ENCODE data around the gene KRTAP9-9.

The KRTAP9-9 gene

GRCh38 chr17:41251261-41251660, 3.9 kb upstream of the KRTAP9-9 start:
- H4K20me1 ChIP-seq (ENCODE audit: insufficient read depth, low read length) = no peaks in the 10 kb centered on the region
- no peak overlapping the region for H3K9ac ChIP-seq (ENCODE audit: low read depth, low read length)
- H3K36me3 ChIP-seq (ENCODE audit: insufficient read depth, low read length) = no peaks in the 10 kb centered on the region
- no peak overlapping the region for H3K4me3 ChIP-seq (ENCODE audit: low read depth in 1 of 2, low read length in 2 of 2)
- no peaks in the 10 kb centered on the region for H3K9me3 ChIP-seq (ENCODE audit: insufficient read depth, low read length, severe bottlenecking)
- no peaks in the 10 kb centered on the region for H3K79me2 ChIP-seq (ENCODE audit: insufficient read depth, low read length)
- no peak for TF ChIP-seq EZH2 (IDR thresholded peaks at IDR 0.05; ENCODE audit: borderline replicate concordance, low read depth, low read length, severe bottlenecking)
- TF ChIP-seq, protein P1, sequence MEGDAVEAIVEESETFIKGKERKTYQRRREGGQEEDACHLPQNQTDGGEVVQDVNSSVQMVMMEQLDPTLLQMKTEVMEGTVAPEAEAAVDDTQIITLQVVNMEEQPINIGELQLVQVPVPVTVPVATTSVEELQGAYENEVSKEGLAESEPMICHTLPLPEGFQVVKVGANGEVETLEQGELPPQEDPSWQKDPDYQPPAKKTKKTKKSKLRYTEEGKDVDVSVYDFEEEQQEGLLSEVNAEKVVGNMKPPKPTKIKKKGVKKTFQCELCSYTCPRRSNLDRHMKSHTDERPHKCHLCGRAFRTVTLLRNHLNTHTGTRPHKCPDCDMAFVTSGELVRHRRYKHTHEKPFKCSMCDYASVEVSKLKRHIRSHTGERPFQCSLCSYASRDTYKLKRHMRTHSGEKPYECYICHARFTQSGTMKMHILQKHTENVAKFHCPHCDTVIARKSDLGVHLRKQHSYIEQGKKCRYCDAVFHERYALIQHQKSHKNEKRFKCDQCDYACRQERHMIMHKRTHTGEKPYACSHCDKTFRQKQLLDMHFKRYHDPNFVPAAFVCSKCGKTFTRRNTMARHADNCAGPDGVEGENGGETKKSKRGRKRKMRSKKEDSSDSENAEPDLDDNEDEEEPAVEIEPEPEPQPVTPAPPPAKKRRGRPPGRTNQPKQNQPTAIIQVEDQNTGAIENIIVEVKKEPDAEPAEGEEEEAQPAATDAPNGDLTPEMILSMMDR (IDR thresholded peaks at IDR 0.05; ENCODE audit: borderline replicate concordance, extremely low read depth, low read length, poor library complexity, severe bottlenecking) = no peak
- no peaks in the 10 kb centered on the region for H3K4me1 ChIP-seq (ENCODE audit: insufficient read depth, low read length)
- DNase-seq = no peak
- no peak for ATAC-seq (ENCODE audit: insufficient read depth, low read depth)
- H3K4me2 ChIP-seq (ENCODE audit: insufficient read depth, low read length) = no peak overlapping the region
- H3K27ac ChIP-seq (ENCODE audit: low read length) = no peak overlapping the region
- peaks cover 6% of the 10 kb centered on the region for H3K27me3 ChIP-seq (ENCODE audit: insufficient read depth, low read length, poor library complexity)
- H2AFZ ChIP-seq (ENCODE audit: low read depth, low read length) = no peak overlapping the region

GRCh38 chr17:41254861-41255260, 323 bp upstream of the KRTAP9-9 start:
- Histone ChIP-seq H4K20me1 (ENCODE audit: insufficient read depth, low read length) (no peaks in the 10 kb centered on the region), H3K27ac (ENCODE audit: low read length) (no peak overlapping the region), H3K9me3 (ENCODE audit: insufficient read depth, low read length, severe bottlenecking) (no peaks in the 10 kb centered on the region), H3K4me3 (ENCODE audit: low read depth in 1 of 2, low read length in 2 of 2) (no peak overlapping the region), H3K4me2 (ENCODE audit: insufficient read depth, low read length) (no peak overlapping the region), H2AFZ (ENCODE audit: low read depth, low read length) (no peak overlapping the region), H3K4me1 (ENCODE audit: insufficient read depth, low read length) (no peaks in the 10 kb centered on the region), H3K9ac (ENCODE audit: low read depth, low read length) (no peak overlapping the region), H3K27me3 (ENCODE audit: insufficient read depth, low read length, poor library complexity) (peaks cover 6% of the 10 kb centered on the region), H3K36me3 (ENCODE audit: insufficient read depth, low read length) (no peaks in the 10 kb centered on the region), H3K79me2 (ENCODE audit: insufficient read depth, low read length) (no peaks in the 10 kb centered on the region)
- ATAC-seq (ENCODE audit: insufficient read depth, low read depth) (no peak), DNase-seq (no peak)
- TF ChIP-seq, protein P1 (IDR thresholded peaks at IDR 0.05; ENCODE audit: borderline replicate concordance, extremely low read depth, low read length, poor library complexity, severe bottlenecking) = no peak
- no peak for TF ChIP-seq EZH2 (IDR thresholded peaks at IDR 0.05; ENCODE audit: borderline replicate concordance, low read depth, low read length, severe bottlenecking)

- no peaks in the 10 kb centered on the region for H3K9me3 ChIP-seq (ENCODE audit: insufficient read depth, low read length, severe bottlenecking)
Measured at GRCh38 chr17:41256291-41256685, 1.1 kb downstream of the KRTAP9-9 start.

More at GRCh38 chr17:41256291-41256685, 1.1 kb downstream of the KRTAP9-9 start:
- Histone ChIP-seq H3K79me2 (ENCODE audit: insufficient read depth, low read length) (no peaks in the 10 kb centered on the region), H3K4me2 (ENCODE audit: insufficient read depth, low read length) (no peak overlapping the region), H3K9ac (ENCODE audit: low read depth, low read length) (no peak overlapping the region), H3K4me3 (ENCODE audit: low read depth in 1 of 2, low read length in 2 of 2) (no peak overlapping the region), H3K4me1 (ENCODE audit: insufficient read depth, low read length) (no peaks in the 10 kb centered on the region), H3K27ac (ENCODE audit: low read length) (no peak overlapping the region), H2AFZ (ENCODE audit: low read depth, low read length) (no peak overlapping the region), H3K36me3 (ENCODE audit: insufficient read depth, low read length) (no peaks in the 10 kb centered on the region), H3K27me3 (ENCODE audit: insufficient read depth, low read length, poor library complexity) (peaks cover 6% of the 10 kb centered on the region), H4K20me1 (ENCODE audit: insufficient read depth, low read length) (no peaks in the 10 kb centered on the region)
- no peak for DNase-seq
- ATAC-seq (ENCODE audit: insufficient read depth, low read depth) = no peak
- TF ChIP-seq EZH2 (IDR thresholded peaks at IDR 0.05; ENCODE audit: borderline replicate concordance, low read depth, low read length, severe bottlenecking) = no peak
- TF ChIP-seq, protein P1 (IDR thresholded peaks at IDR 0.05; ENCODE audit: borderline replicate concordance, extremely low read depth, low read length, poor library complexity, severe bottlenecking) = no peak

All from DND-41 (cell line).